ENCODE data around the gene ACER2.

The ACER2 gene

DNA sequence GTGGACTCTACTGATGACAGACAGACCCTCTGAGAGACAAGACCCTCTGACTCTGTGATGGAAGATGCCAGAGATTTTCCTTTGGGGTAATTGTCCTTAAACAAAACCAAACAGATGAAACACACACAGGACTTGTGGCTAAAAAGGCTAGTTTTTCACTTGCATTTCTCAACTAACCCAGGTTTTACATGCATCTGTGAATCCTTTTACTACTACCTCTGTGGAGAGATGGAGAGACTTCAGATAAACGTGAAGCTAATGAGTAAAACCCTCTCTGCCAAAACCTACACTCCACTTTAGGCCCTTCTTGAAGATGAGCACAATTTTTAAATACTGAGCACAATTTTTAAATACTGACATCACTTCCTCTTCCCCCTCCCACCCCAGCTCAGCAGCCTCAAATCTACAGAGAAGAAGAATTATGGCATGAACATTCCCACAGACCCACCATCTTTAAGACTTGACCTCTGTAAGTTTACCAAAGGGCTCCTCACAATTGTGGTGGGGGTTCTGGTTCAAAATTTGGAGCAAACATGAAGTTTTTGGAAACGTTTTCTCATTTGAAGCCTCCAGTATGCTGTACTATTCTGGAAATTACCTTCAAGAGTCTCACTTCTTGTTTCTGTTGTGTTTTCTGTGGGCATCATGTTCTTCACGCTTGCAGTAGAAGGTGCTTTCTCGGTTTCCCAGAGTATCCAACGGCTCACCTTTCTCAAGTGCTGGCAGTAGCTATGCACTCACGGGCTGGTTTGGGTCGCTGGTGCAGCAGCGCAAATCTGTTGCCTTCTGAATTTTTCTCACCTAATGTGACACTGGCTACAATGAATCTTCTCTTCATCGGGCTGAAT, 42.7 kb downstream of the ACER2 start:
- Mint-ChIP-seq H3K4me1 (peaks cover 8 to 10% of the 10 kb centered on the region in 2 donors), H3K4me3 (no peak overlapping the region), H3K27me3 (no peaks in the 10 kb centered on the region), H3K36me3 (no peaks in the 10 kb centered on the region), H3K9me3 (no peaks in the 10 kb centered on the region), H3K27ac (peak overlapping the region; percentile 93)
- ATAC-seq (replicated peaks) (peak; percentile 95 to 99), DNase-seq (no peak)

DNA sequence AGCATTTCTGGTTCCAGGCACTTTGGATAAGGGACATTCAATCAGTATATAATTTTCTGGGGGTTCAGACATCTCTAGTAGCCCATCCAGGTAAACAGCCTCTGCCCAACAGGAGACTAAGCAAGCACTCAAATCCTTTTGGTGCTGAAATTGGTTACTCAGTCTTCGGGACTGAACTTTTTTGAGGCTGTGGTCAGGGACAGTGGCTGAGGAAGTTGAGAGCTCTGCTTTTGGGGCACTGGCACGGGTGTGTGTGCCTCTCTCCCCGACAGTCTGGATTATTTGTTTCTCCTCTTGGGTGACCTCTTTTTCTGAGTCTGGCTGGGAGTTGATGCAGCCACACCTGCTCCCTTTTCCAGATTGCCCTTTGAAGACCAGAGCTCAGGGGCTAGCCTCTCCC, 47.6 kb downstream of the ACER2 start:
- no peak overlapping the region for H3K4me3 Mint-ChIP-seq
- H3K27ac Mint-ChIP-seq, result no peak overlapping the region
- no peak for ATAC-seq (replicated peaks)
- H3K27me3 Mint-ChIP-seq, result peaks cover 0 to 7% of the 10 kb centered on the region in 2 donors
- no peak for DNase-seq
- peaks cover 6 to 17% of the 10 kb centered on the region in 2 donors for H3K4me1 Mint-ChIP-seq
- no peaks in the 10 kb centered on the region for H3K9me3 Mint-ChIP-seq
- no peaks in the 10 kb centered on the region for H3K36me3 Mint-ChIP-seq

DNA sequence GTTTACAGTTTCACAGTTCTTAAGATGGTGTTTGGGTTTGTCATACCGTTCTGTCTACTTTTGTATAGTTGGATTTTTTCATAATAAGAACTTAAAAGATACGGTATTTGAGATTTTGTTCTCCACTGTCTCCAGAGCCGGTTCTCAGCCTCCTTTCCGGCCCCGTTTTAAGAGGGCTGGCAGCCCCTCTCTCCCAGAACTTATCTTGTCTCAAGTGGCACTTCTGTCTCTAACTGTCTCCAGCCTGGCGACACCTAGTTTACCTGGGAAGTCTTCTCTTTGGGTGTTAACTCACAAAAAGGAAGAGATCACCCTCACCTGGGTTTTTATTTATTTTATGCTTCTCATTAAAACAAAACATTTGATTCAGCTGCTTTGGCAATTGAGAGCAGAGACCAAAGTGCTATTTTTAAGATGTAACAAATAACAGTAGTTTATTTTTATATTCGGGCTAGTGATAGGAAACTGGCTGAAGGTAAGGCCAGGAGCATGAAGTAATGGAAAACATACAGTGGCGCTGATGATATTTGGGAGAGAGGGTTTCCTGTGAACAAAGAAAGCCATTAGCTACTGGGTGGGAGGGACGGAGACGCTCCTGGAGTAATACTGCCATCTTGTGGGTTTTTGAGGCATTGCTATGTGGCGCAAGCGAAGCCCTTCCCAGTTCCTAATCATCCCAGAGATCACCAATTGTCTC, 48.3 kb downstream of the ACER2 start:
- H3K27ac Mint-ChIP-seq, result no peak overlapping the region
- H3K4me1 Mint-ChIP-seq, result peaks cover 0 to 11% of the 10 kb centered on the region in 2 donors
- peak overlapping the region; percentile 45 to 67 for H3K4me3 Mint-ChIP-seq
- DNase-seq (peak; percentile 47), ATAC-seq (replicated peaks) (peak; percentile 88 to 89)
- no peaks in the 10 kb centered on the region for H3K9me3 Mint-ChIP-seq
- H3K27me3 Mint-ChIP-seq, result peaks cover 0 to 7% of the 10 kb centered on the region in 2 donors
- H3K36me3 Mint-ChIP-seq, result no peaks in the 10 kb centered on the region

DNA sequence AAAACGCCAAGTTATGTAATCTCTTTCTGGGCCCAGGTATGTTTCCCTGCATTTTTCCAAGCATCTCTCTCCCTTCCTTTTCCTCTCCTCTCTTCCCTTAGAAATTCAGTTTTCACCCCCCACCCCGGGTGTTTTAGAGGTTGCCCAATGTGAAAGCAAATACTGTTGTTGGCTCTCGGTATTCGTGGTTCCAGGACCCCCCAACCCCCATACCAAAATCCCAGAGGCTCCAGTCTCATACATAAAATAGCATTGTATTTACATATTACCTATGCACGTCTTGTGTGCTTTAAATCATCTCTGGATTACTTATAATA, 48.8 kb downstream of the ACER2 start:
- peak; percentile 32 to 37 for ATAC-seq (replicated peaks)
- no peaks in the 10 kb centered on the region for H3K9me3 Mint-ChIP-seq
- no peak for DNase-seq
- peaks cover 0 to 7% of the 10 kb centered on the region in 2 donors for H3K27me3 Mint-ChIP-seq
- H3K4me1 Mint-ChIP-seq, result peaks cover 0 to 11% of the 10 kb centered on the region in 2 donors
- no peaks in the 10 kb centered on the region for H3K36me3 Mint-ChIP-seq
- no peak overlapping the region for H3K27ac Mint-ChIP-seq
- H3K4me3 Mint-ChIP-seq, result peak overlapping the region; percentile 45 to 67

DNA sequence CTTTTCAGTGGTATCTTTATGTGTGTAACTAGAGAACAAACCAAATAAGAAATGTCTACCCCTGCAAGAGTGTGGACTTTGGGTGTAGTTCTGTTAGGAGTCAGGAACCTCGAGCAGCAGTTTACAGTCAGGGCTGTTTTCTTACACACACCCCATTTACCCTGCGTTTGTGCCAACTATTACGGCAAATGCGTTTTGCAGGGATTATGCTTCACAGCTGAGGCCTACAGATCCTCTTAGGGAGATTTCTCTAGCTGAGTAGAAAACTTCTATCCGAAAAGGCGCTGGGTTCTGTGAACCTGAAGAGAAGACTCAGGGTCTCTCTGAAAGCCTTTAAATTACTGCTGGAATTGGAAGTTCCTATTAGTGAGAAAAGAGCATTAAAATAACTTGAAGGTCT, 51.4 kb downstream of the ACER2 start:
- ATAC-seq (replicated peaks) (no peak), DNase-seq (no peak)
- peaks cover 0 to 13% of the 10 kb centered on the region in 2 donors for H3K27me3 Mint-ChIP-seq
- peaks cover 7 to 25% of the 10 kb centered on the region in 2 donors for H3K4me1 Mint-ChIP-seq
- H3K4me3 Mint-ChIP-seq, result no peak overlapping the region
- H3K27ac Mint-ChIP-seq, result no peak overlapping the region
- no peaks in the 10 kb centered on the region for H3K36me3 Mint-ChIP-seq
- no peaks in the 10 kb centered on the region for H3K9me3 Mint-ChIP-seq

DNA sequence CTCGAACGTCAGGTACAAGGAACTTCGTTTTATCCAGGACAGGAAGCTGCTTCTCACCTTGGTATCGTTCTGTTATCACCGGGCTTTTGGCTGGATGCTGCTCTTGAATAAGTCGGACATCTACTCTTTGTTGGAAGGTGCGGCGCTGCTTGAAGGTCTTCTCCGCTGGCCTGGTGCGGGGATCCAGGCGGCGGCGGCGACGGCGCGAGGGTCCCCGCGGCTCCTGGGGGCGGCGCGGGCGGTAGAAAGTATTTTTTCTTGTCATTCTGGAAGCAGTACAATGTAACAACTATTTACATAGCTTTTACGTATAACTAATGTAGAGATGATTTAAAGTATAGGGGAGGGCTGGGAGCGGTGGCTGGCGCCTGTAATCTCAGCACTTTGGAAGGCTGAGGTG, 52.3 kb downstream of the ACER2 start:
- peaks cover 0 to 18% of the 10 kb centered on the region in 2 donors for H3K27me3 Mint-ChIP-seq
- H3K4me1 Mint-ChIP-seq, result peaks cover 8 to 28% of the 10 kb centered on the region in 2 donors
- no peaks in the 10 kb centered on the region for H3K9me3 Mint-ChIP-seq
- no peak overlapping the region for H3K4me3 Mint-ChIP-seq
- ATAC-seq (replicated peaks), result no peak
- H3K27ac Mint-ChIP-seq, result no peak overlapping the region
- no peaks in the 10 kb centered on the region for H3K36me3 Mint-ChIP-seq
- no peak for DNase-seq

DNA sequence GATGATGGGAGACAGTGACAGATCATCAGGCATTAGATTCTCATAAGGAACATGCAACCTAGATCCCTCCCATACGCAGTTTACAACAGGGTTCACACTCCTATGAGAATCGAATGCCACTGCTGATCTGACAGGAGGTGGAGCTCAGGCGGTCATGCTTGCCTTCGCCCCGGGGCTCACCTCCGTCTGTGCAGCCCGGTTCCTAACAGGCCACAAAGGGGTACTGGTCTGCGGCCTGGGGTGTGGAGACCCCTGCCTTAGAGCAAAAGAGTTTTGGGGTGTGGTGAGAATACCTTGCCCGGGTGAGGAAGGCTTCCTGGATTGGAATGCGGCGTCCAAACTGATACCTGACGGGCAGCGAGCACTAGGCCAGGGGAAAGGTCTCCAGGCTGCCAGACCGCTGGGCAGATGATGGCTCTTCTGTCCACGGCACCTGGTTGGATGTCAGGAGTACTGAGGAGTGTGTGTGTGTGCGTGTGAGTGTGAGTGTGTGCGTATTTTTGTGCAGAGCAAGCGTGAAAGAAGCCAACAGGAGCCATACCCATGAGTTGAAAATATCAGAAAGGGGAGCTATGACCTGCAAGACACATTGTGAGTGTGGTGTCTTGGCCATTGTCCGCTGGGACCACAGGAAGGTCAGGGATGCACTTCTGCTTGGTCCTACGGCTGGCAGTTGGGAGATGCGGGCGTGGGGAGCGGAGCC, 55.4 kb downstream of the ACER2 start:
- Mint-ChIP-seq H3K4me1 (peaks cover 8 to 16% of the 10 kb centered on the region in 2 donors), H3K27me3 (peaks cover 0 to 11% of the 10 kb centered on the region in 2 donors), H3K9me3 (no peaks in the 10 kb centered on the region), H3K4me3 (peak overlapping the region; percentile 74 to 86), H3K36me3 (no peaks in the 10 kb centered on the region), H3K27ac (no peak overlapping the region)
- ATAC-seq (replicated peaks) (peak in 1 of 2 donors; percentile 5), DNase-seq (peak; percentile 20)

DNA sequence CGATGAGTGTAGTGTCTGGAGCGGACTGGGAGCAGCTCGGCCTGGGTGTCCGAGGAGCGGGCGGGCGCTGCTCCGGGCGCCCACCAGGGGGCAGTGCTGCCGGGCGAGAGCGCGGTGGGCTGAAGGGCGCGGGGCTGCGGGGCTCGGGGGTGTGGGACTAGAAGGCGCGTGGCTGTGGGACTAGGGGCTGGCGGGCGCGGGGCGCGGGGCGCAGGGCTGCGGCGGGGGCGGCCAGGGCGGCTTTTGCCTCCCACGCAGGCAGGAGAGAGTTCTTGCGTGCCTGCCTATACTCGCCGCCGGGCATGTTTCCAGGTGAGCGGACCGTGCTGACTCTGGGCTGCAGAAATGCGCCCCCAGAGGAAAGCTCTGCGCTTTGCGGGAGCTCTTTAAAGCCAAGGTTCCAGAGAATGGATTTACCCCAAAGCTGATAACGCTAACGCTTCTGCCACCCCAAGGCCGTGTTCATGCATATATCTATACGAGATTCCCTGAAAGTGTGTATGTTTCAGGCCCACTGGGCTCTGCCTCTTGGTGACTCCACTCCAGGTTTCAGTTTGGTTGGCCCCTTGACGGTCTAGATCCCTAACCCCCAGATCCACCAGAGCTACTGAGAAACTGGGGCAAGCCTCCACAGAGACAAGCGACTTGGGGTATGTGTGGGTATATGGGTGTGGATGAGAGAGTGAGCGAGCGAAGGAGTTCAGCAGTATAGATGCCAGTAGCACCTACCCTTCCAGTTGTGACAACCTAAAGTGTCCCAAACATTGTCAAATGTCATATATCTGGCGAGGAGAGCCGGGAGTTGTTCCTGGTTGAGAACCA, 56.2 kb downstream of the ACER2 start:
- DNase-seq (peak; percentile 62), ATAC-seq (replicated peaks) (peak; percentile 93 to 95)
- Mint-ChIP-seq H3K27ac (no peak overlapping the region), H3K4me3 (peak overlapping the region; percentile 74 to 86), H3K4me1 (peaks cover 8 to 16% of the 10 kb centered on the region in 2 donors), H3K27me3 (peaks cover 0 to 12% of the 10 kb centered on the region in 2 donors), H3K36me3 (no peaks in the 10 kb centered on the region), H3K9me3 (no peaks in the 10 kb centered on the region)

DNA sequence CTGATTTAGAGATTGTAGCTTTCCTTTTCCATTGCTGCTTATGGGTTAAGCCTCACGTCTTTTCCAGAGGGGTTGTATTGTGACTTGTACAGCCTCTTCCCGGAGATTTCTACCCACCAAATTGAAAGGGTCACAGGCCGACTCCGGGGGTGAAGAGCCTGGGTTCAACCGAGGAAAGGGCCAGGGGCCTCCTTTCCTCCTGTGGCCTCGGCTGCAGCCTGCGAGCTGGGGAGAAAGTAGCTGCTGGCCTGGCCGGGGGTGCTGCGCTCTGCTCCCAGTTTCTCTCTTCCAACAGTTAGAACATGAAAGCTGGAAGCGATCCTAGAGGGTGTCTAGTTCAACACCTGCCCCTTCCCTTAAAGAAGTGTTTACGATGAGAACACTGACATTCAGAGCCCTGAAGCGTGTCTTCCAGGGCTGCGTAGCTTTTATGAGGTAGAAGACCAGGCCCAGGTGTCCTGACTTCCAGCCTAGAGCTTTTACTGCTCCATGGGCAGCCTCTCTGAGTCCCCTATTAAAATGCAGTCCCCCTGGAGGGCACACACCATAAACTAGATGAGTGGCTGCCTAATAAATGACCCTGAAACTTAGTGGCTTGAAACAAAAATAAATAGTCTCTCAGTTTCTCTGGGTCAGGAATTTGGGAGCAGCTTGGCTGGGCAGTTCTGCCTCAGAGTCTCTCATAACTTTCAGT, 56.9 kb downstream of the ACER2 start:
- no peak overlapping the region for H3K27ac Mint-ChIP-seq
- H3K4me1 Mint-ChIP-seq, result peaks cover 8 to 16% of the 10 kb centered on the region in 2 donors
- H3K9me3 Mint-ChIP-seq, result no peaks in the 10 kb centered on the region
- H3K36me3 Mint-ChIP-seq, result no peaks in the 10 kb centered on the region
- DNase-seq (no peak), ATAC-seq (replicated peaks) (no peak)
- no peak overlapping the region for H3K4me3 Mint-ChIP-seq
- H3K27me3 Mint-ChIP-seq, result peaks cover 0 to 19% of the 10 kb centered on the region in 2 donors

DNA sequence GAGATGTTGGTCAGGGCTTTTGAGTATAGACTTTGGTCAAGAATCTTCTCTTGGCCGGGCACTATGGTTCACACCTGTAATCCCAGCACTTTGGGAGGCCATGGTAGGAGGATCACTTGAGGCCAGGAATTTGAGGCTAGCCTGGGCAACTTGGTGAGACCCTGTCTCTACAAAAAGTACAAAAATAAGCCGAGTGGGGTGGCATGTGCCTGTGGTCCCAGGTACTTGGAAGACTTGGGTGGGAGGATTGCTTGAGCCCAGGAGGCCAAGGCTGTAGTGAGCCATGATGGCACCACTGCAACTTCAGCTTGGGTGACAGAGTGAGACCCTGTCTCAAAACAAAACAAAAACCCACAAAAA, 57.5 kb downstream of the ACER2 start:
- H3K27ac Mint-ChIP-seq, result no peak overlapping the region
- H3K9me3 Mint-ChIP-seq, result no peaks in the 10 kb centered on the region
- H3K27me3 Mint-ChIP-seq, result peaks cover 0 to 19% of the 10 kb centered on the region in 2 donors
- H3K36me3 Mint-ChIP-seq, result no peaks in the 10 kb centered on the region
- H3K4me1 Mint-ChIP-seq, result peaks cover 8 to 16% of the 10 kb centered on the region in 2 donors
- ATAC-seq (replicated peaks) (no peak), DNase-seq (no peak)
- no peak overlapping the region for H3K4me3 Mint-ChIP-seq

DNA sequence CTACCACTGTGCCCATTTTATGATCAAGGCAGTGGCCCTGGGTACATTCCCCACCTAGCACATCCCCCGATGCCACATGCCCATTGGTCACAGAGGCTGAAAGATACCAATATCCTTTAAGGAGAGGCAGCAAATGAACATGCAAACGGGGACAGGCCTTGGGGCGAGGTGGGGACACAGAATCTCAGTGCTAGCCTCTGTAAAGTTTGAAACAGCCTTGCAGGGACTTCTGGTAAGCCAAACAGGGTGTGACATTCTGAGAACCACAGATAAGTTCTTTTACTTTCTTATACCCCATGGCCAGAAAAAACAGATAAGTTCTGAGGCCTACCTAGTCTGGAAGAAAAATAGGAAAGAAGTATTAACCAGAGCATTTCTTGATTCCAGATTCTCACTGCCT, 60.5 kb downstream of the ACER2 start:
- Mint-ChIP-seq H3K4me1 (peaks cover 8 to 21% of the 10 kb centered on the region in 2 donors), H3K9me3 (no peaks in the 10 kb centered on the region), H3K4me3 (no peak overlapping the region), H3K36me3 (no peaks in the 10 kb centered on the region), H3K27ac (no peak overlapping the region), H3K27me3 (peaks cover 0 to 29% of the 10 kb centered on the region in 2 donors)
- no peak for DNase-seq
- no peak for ATAC-seq (replicated peaks)

DNA sequence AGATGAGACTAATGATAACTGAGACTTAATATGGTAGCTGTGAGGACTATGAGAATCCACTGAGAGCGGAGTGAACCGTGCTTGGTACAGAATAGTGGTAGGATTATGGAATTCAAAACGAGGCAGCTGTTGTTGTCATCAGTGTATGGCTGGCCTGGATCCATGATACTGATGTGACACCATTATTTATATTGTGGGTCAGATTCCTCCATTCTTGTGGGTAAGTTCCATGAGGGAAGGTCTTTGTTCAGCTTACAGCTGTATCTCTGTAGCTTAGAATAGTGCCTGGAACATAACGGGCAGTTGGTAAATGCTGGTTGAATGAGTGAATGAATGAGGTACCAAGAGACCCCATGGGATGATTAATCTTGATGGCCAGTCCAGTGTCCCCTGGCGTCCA, 61.8 kb downstream of the ACER2 start:
- peaks cover 3 to 9% of the 10 kb centered on the region in 2 donors for H3K4me1 Mint-ChIP-seq
- DNase-seq (no peak), ATAC-seq (replicated peaks) (no peak)
- H3K36me3 Mint-ChIP-seq, result no peaks in the 10 kb centered on the region
- peaks cover 0 to 28% of the 10 kb centered on the region in 2 donors for H3K27me3 Mint-ChIP-seq
- H3K4me3 Mint-ChIP-seq, result no peak overlapping the region
- no peaks in the 10 kb centered on the region for H3K9me3 Mint-ChIP-seq
- no peak overlapping the region for H3K27ac Mint-ChIP-seq

DNA sequence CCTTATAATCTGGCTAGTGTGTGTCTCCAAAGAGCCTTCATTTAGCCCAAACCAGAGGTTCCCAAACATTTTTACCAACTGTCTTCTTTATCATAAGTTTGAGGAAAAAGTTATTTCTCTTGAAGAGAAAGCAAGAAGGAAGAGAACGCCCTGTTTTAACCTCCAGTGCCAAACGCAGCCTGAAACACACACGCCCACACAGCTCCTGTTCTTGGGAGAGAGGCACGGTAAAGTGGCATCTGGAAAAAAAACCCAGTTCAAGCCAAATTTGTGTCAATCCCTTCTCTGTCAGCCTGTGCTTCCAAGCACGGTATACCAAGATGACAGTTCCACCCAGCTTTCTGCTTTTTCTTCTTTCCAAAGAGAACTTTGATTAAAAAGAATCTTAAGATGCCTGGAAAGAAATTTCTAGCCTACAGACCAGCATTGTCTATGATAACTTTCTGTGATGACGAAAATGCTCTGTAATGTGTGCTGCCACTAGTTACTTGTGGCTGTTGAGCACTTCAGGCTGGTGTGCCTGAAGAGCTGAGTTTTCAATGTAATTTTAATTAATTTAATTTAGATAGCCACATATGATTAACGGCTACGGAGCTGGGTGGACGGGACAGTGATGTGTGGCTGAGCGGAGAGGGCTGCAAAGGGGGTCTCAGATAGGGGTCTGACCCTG, 62.3 kb downstream of the ACER2 start:
- ATAC-seq (replicated peaks) (no peak), DNase-seq (no peak)
- H3K4me1 Mint-ChIP-seq, result peaks cover 3 to 9% of the 10 kb centered on the region in 2 donors
- no peaks in the 10 kb centered on the region for H3K9me3 Mint-ChIP-seq
- no peaks in the 10 kb centered on the region for H3K36me3 Mint-ChIP-seq
- peaks cover under 1 to 26% of the 10 kb centered on the region in 2 donors for H3K27me3 Mint-ChIP-seq
- no peak overlapping the region for H3K27ac Mint-ChIP-seq
- H3K4me3 Mint-ChIP-seq, result no peak overlapping the region

Measured in stimulated activated naive B cell treated with anti-CD40 and anti-IgM and Interleukin-4, amounts not matched to agents 10 μg/mL and 1 μg/mL and 100 μg/mL, for 72 hours (primary cell).